Psoas muscle (tissue), 8 donors: ENCODE data around the gene RTL10. TPM values are rescaled to one million over a fixed set of nuclear protein-coding genes. Genes with fewer than 3 reads are reported as not detected.

Experiments used
- ATAC-seq, 4 donors: fragments of 200-7000 bp; cut with Tn5 transposase; one replicate each; pipeline ENCODE4 v1.9.1; 2020; ENCODE audit warnings: moderate library complexity in 3 of 4, mild to moderate bottlenecking in 2 of 4
- DNase-seq, 2 donors: peaks; one replicate each; pipeline ENCODE4 v3.0.0-alpha.2; 2020
- H3K27ac ChIP-seq: fragments of 200-600 bp; one replicate; pipeline ENCODE4 v1.8.0; 2022
- H3K27me3 ChIP-seq, 3 donors: fragments of 200-600 bp in 1 of 3; one replicate each; pipeline versions ENCODE4 v1.6.1 to v1.8.0; 2013 to 2022; ENCODE audit warnings: low read length in 2 of 3, mild to moderate bottlenecking in 2 of 3, moderate library complexity in 1 of 3; ENCODE audit not compliant: insufficient read depth in 3 of 3
- H3K36me3 ChIP-seq, 2 donors: fragments of 200-600 bp in 1 of 2; one replicate each; pipeline versions ENCODE4 v1.6.1 to v1.8.0; 2013 to 2022; ENCODE audit warnings: low read depth in 1 of 2, mild to moderate bottlenecking in 1 of 2, moderate library complexity in 1 of 2; ENCODE audit not compliant: insufficient read depth in 1 of 2
- H3K4me1 ChIP-seq: fragments of 200-600 bp; one replicate; pipeline ENCODE4 v1.8.0; 2022
- H3K4me3 ChIP-seq: fragments of 200-600 bp; one replicate; pipeline ENCODE4 v1.8.0; 2022; ENCODE audit warnings: mild to moderate bottlenecking
- H3K9me3 ChIP-seq: fragments of 200-600 bp; one replicate; pipeline ENCODE4 v1.8.0; 2022
- WGBS, 3 donors: extraction: QIAGEN DNeasy Blood & Tissue Kit; methylation state at CpG; one replicate each; pipeline versions ENCODE4 v1.1.6 to v1.1.7; 2013; 5-methylcytosine and 5-hydroxymethylcytosine counted together
- intact Hi-C, 2 donors: fragments of 100-400 bp; cut with DNase I; formaldehyde crosslinking; loops; one replicate each; pipeline versions ENCODE4 v1.11.0 to v1.14.2; 2022
- polyA plus RNA-seq, 3 donors: library from polyadenylated mRNA; stranded (reverse); fragments of 200-250 nt; gene quantifications; one replicate each; pipeline ENCODE4 v1.2.3, GENCODE V29; 2013
- total RNA-seq, 4 donors: library from RNA; stranded (reverse); fragmentation: NEBNext Ultra II Directional in 2 of 4; extraction: Animal tissue kit (Norgen Biotek cat#: 25700) in 2 of 4; gene quantifications; one replicate each; pipeline versions ENCODE4 v1.2.1 to v1.2.4, GENCODE V29; 2021 to 2023
- TF ChIP-seq, protein P1 (sequence below): fragments of 200-600 bp; IDR thresholded peaks from one replicate; pipeline ENCODE4 v1.8.0; 2022; ENCODE audit warnings: antibody characterized with exemption
- donor health status: healthy with polysubstance abuse.
- donor health status: DM: no; HTN: no; CAD: no; lungs with moderate emphysema.
- donor health status: Bipolar disorder and iron deficiency.
- donor health status: healthy.
- donor health status: DM: yes; HTN: yes; CAD: no.
- donor health status: DM: no; HTN: no; CAD: no.
- donor health status: DM: no; HTN: no; CAD: no.
- donor health status: DM: yes; HTN: yes; CAD: no.

Gene RTL10
- total and polyA plus RNA-seq, 7 donors, result 5.3 to 9.7 (median 7.9) TPM

DNA sequence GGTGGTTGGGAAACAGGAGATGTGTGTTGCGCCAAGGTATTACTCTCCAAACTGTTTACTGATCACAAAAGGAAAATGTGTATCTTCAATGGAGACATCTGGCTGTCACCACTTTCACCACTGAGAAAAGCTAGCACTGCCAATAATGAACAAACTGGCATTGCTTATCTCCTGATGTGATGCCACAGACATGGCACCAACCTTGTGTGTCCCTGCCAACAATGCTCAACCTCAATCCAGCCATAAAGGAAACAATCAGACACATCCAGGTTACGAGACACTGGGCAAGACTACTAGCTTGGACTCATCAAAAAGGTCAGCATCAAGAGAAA is 28.1 kb downstream of the RTL10 start:
- no peak overlapping the region for H3K27ac ChIP-seq
- 31 to 50% (median 36%) methylated on average over 2 of the region's 2 CpGs for WGBS, 3 donors
- no peaks in the 10 kb centered on the region for H3K36me3 ChIP-seq
- intact Hi-C loops, result no loop called here
- no peak for DNase-seq
- peak in 3 of 4 donors; percentile 61 to 86 (median 71) for ATAC-seq
- H3K9me3 ChIP-seq, result no peaks in the 10 kb centered on the region
- TF ChIP-seq, protein P1, sequence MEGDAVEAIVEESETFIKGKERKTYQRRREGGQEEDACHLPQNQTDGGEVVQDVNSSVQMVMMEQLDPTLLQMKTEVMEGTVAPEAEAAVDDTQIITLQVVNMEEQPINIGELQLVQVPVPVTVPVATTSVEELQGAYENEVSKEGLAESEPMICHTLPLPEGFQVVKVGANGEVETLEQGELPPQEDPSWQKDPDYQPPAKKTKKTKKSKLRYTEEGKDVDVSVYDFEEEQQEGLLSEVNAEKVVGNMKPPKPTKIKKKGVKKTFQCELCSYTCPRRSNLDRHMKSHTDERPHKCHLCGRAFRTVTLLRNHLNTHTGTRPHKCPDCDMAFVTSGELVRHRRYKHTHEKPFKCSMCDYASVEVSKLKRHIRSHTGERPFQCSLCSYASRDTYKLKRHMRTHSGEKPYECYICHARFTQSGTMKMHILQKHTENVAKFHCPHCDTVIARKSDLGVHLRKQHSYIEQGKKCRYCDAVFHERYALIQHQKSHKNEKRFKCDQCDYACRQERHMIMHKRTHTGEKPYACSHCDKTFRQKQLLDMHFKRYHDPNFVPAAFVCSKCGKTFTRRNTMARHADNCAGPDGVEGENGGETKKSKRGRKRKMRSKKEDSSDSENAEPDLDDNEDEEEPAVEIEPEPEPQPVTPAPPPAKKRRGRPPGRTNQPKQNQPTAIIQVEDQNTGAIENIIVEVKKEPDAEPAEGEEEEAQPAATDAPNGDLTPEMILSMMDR, result no peak
- no peaks in the 10 kb centered on the region for H3K4me1 ChIP-seq
- no peak overlapping the region for H3K4me3 ChIP-seq
- no peaks in the 10 kb centered on the region for H3K27me3 ChIP-seq

DNA sequence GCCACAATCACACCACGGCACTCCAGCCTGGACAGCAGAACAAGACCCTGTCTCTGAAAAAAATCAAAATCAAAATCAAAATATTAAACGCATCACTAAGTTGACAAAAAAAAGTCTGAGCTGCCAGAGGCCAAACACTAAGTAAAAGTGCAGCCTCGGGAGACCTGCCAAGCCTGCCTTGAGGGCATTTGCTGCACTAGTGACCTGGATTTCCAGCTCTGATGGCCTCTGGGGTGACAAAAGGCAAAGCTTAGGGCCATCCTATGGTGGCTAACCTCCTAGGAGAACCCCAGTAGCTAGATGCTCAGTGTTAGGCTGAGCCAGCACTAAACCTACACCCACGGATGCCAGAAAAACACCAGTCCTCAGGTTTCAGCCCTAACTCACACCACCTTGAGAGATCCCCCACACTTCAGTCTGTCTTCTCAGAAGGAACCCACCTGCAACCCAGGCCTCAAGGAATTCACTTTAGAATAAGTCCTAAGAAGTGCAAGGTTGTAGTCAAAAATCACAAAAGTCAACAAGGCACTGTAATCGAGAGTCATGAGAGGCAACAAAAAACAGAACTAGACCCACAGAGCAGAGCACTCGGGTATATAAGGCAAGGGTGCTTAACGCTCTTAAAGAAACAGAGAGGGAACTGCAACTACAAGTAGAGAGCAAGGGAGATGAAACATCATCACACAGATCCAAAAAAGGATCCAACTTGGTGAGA is 28.6 kb downstream of the RTL10 start:
- Histone ChIP-seq H3K4me3 (no peak overlapping the region), H3K27ac (no peak overlapping the region), H3K36me3 (no peaks in the 10 kb centered on the region), H3K27me3 (no peaks in the 10 kb centered on the region), H3K9me3 (no peaks in the 10 kb centered on the region), H3K4me1 (no peaks in the 10 kb centered on the region)
- no peak for ATAC-seq
- DNase-seq, result no peak
- WGBS, 3 donors, result 78 to 91% (median 79%) methylated on average over 7 of the region's 7 CpGs
- intact Hi-C loops, result no loop called here
- TF ChIP-seq, protein P1, result no peak

GRCh38 chr22:19824926-19825339 is 29.7 kb downstream of the RTL10 start:
- 93% methylated on average over 8 of the region's 8 CpGs for WGBS, 3 donors

DNA sequence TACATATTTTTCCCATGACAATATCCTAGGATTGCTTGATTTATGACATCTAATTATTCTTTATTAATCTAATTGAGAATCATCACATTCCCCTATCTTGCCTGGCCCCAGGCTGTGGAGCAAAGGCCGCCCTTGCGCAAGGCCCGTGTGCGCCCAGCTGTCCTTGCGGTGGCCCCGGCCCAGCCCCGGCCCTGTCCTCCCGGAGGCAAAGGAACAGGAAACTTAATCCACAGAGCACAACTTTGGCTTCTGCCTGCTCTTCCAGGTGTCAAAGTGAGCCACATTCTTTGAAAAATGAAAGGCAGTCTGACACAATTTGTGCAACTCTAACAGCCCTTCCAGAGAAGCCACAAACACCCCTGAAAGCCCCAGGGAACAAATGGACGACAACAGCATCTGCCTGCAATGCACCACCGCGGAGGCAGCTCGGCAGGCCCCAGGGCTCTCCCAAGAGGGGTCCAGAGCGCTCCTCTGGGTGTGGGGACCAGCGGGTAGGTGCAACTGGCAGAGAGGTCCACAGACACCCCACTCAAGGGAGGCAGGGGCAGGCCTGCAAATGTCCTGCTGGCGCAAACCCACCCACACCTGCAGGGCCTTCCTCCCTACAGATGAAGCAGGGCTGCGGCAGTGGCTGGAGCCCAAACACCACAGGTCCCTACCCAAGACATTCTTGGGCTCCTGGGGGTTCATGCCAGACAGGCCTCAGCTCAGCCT is 30.3 kb downstream of the RTL10 start:
- ATAC-seq, result peak; percentile 47 to 80 (median 78)
- Histone ChIP-seq H3K36me3 (no peaks in the 10 kb centered on the region), H3K9me3 (no peaks in the 10 kb centered on the region), H3K27me3 (no peaks in the 10 kb centered on the region), H3K27ac (no peak overlapping the region), H3K4me3 (no peak overlapping the region), H3K4me1 (no peaks in the 10 kb centered on the region)
- 66 to 81% (median 68%) methylated on average over 16 of the region's 16 CpGs for WGBS, 3 donors
- DNase-seq, result no peak
- intact Hi-C loops, result no loop called here
- TF ChIP-seq, protein P1, result no peak

More at GRCh38 chr22:19824926-19825339, 29.7 kb downstream of the RTL10 start:
- intact Hi-C loops, result no loop called here
- no peaks in the 10 kb centered on the region for H3K27me3 ChIP-seq
- no peak overlapping the region for H3K27ac ChIP-seq
- TF ChIP-seq, protein P1, result no peak
- no peaks in the 10 kb centered on the region for H3K36me3 ChIP-seq
- H3K4me1 ChIP-seq, result no peaks in the 10 kb centered on the region
- H3K9me3 ChIP-seq, result no peaks in the 10 kb centered on the region
- ATAC-seq (no peak), DNase-seq (no peak)
- H3K4me3 ChIP-seq, result no peak overlapping the region
